NOMO-1 treated with DMSO at 0.1 percent for 48 hours (cell line): ENCODE results near the gene CLEC2D.
"Not testable (repeated sequence)": the region's sequence is repeated elsewhere in the genome, so short reads cannot be mapped to it uniquely, and the experiment has no call there.

Experiments used
- DNase-seq: peaks from one replicate; lab custom pipeline; 2025; ENCODE audit not compliant: unreplicated experiment; lab: John Stamatoyannopoulos, UW

The CLEC2D gene

GRCh38 chr12:9725213-9725870 is 55.8 kb downstream of the CLEC2D start:
- DNase-seq: peak; percentile 41

- no peak for DNase-seq
Observed at GRCh38 chr12:9727813-9728212, 58.3 kb downstream of the CLEC2D start.

DNA sequence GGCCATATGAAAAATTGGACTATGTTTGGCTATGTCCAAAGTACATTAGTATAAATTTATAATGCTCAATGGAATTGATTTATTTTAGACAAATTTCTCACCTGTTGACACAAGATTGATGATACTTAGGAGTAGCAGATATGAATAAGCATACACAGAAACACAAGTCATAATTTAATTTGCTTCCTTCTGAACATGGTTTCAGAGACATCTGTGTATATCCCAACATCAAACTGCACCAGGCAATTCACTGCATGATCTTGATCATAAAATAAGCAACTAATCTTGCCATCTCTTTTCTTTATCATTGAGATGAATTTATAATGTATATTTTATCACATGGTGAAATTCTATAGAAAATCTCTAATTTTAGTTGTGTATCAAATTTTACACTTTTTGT is 59.6 kb downstream of the CLEC2D start:
- DNase-seq: no peak

- DNase-seq: peak; percentile 31
Observed at GRCh38 chr12:9730011-9730410, 60.5 kb downstream of the CLEC2D start.

DNA sequence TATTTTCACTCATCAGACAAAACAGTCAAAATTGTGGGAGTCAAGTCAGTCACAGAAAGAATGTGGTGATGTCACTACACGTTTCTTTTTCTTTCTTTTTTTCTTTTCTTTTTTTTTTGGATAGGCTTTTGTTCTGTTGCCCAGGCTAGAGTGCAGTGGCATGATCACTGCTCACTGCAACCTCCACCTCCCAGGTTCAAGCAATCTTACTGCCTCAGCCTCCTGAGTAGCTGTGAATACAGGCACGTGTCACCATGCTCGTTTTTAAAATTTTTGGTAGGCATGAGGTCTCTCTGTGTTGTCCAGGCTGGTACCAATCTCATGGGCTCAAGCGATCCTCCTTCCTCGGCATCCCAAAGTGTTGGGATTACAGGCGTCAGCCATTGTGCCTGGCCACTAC is 61.1 kb downstream of the CLEC2D start:
- no peak for DNase-seq

DNA sequence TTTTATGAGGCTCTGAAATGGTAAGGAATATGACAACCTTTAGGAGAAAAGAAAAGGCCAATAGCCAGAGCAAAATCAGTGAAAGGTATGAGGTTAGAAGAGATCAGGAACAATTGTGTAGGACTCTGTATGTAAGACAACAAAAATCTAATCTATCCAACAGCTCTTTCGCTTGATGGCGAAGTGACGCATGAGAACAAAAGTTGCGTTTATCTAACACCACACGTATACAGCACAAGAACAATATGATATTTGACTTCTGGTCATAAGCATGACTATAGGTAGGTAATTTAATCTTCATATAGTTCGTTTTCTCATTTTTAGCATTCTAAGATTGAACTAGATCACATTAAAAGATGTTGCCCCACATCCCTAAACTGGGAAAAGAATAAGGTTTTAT is 61.9 kb downstream of the CLEC2D start:
- DNase-seq: no peak

DNA sequence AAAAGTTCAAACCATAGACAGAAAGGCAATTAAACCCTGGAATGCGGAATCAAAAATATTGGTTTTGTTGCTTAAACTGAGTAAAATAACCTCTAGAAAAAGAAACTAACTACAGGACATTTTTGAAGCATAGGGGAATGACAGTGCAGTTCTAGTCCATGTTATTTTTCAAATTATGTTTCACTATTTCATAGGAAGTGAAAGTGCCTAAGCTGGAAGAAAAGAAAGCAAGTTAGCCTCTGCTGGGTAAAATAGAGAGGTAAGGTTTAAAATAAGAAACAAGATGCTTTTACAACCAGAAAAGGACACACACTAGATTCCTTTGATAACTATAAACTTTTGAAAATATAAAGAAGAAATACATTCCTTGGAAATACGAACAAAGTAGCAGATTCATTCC is 62.3 kb downstream of the CLEC2D start:
- DNase-seq: peak; percentile 92

DNA sequence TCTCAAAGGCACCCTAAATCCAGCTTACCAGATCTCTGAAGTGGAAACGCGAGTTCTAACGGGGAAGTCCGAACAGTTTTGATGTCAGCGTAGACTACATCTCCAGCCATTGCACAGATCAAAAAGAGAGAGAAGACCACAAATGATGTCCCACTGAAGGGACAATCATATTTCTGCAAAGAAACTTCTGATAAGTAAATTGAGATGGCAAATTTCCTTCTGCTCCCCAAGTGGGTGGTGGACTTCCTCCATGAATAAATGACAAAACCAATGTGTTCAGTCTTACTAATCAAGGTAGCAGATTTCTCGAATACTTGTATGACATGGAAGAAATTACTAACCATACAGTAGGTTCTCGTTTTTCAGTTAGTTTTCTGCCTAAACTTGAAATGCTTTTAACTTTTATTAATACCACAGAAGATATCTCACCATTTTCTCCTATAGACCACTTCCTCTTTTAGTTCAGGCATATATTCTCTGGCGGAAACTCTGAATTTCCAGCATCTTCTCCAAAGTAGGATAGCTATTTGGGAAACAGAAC is 63.5 kb downstream of the CLEC2D start, which contains the start of gene CLECL1:
CLECL1 (minus strand) TSS at position 177 of the 541 bp plus-strand sequence.
- DNase-seq: peak; percentile 71

DNA sequence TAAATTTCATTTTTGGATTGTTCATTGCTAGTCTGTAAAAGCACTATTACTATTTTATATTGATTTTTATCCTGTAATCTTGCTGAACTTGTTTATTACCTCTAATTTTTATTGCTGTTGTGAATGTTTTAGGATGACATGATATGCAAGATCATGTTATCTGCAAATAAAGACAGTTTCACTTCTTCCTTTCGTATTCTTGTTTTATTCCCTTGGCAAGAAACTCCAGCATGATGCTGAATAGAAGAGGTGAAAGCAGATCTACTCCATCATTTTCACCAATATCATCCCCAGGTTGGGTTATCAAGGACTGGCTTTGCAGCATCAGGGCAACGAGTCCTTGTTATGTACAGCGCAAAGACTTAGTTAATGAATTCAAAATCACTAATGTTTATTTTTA is 66.1 kb downstream of the CLEC2D start:
- peak; percentile 68 for DNase-seq

- peak; percentile 98 for DNase-seq
Observed at GRCh38 chr12:9736936-9737705, 67.6 kb downstream of the CLEC2D start.

GRCh38 chr12:9738905-9739304 is 69.4 kb downstream of the CLEC2D start:
- not testable (repeated sequence) for DNase-seq

- not testable (repeated sequence) for DNase-seq
Observed at GRCh38 chr12:9739404-9740105, 70.0 kb downstream of the CLEC2D start.

- DNase-seq: no peak
Observed at GRCh38 chr12:9740106-9740750, 70.7 kb downstream of the CLEC2D start.

GRCh38 chr12:9741726-9742125 is 72.2 kb downstream of the CLEC2D start:
- DNase-seq: peak; percentile 87

DNA sequence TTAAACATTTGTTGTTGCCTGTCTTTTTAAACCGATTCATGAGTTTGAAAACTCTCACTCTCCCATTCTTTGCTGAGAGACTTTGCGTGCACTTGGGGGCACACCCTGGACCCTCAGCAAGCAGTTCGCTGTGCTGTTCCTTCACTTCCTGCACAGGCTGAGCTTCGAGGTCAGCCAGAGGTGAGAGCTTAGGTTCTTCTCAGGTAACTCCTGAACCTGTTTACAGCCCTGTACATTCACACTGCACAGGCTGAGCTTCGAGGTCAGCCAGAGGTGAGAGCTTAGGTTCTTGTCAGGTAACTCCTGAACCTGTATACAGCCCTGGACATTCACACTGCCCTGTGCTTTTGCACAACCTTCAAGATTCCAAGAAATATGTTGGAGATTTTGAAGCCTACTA is 73.1 kb downstream of the CLEC2D start:
- no peak for DNase-seq

DNA sequence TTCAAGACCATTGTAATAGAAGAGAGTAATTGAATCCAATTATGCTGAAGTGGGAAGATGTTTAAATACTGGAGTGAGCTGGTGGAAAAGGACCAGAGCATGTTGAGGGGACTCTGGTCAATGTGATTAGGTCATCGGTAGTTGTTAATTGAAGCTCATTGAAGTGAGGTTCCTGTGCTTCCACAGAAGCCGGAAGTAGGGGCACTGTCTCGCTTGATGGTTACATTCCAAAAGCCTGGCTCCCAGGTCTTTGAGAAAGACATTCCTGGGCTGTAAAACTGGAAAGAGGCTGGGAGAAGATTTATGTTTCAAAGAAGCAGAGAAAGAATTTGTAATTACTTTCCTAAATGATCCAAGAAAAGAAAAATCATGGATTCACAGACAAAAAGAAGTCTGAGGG is 75.7 kb downstream of the CLEC2D start:
- no peak for DNase-seq
